ENCODE measurements around the gene MRGPRX4. TPM values are rescaled to one million over a fixed set of nuclear protein-coding genes. Genes with fewer than 3 reads are reported as not detected.

Gene MRGPRX4
- total RNA-seq, 1 experiment from 2014 or later: not detected

DNA sequence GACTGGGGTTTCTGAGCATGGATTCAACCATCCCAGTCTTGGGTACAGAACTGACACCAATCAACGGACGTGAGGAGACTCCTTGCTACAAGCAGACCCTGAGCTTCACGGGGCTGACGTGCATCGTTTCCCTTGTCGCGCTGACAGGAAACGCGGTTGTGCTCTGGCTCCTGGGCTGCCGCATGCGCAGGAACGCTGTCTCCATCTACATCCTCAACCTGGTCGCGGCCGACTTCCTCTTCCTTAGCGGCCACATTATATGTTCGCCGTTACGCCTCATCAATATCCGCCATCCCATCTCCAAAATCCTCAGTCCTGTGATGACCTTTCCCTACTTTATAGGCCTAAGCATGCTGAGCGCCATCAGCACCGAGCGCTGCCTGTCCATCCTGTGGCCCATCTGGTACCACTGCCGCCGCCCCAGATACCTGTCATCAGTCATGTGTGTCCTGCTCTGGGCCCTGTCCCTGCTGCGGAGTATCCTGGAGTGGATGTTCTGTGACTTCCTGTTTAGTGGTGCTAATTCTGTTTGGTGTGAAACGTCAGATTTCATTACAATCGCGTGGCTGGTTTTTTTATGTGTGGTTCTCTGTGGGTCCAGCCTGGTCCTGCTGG is 35.3 kb upstream of the MRGPRX4 start:
- POLR2A ChIA-PET (ENCODE audit: unreplicated experiment): no interaction called here
- H3K79me2 ChIP-seq (ENCODE audit: low read depth): no peaks in the 10 kb centered on the region
- H3K4me1 ChIP-seq (replicated peaks; ENCODE audit: insufficient read depth): no peaks in the 10 kb centered on the region
- no peak overlapping the region for H3K27ac ChIP-seq
- DNase-seq: no peak
- H3F3A ChIP-seq (ENCODE audit: insufficient read depth, low read depth): no peaks in the 10 kb centered on the region
- H3K9me3 ChIP-seq (ENCODE audit: insufficient read depth, low read depth): no peaks in the 10 kb centered on the region
- H3K36me3 ChIP-seq (ENCODE audit: low read depth): no peaks in the 10 kb centered on the region
- BruUV-seq (replicated peaks): no TSS peak
- no peak overlapping the region for H3K4me2 ChIP-seq
- H3K9me2 ChIP-seq (ENCODE audit: insufficient read depth): no peaks in the 10 kb centered on the region
- TF ChIP-seq, protein P1, sequence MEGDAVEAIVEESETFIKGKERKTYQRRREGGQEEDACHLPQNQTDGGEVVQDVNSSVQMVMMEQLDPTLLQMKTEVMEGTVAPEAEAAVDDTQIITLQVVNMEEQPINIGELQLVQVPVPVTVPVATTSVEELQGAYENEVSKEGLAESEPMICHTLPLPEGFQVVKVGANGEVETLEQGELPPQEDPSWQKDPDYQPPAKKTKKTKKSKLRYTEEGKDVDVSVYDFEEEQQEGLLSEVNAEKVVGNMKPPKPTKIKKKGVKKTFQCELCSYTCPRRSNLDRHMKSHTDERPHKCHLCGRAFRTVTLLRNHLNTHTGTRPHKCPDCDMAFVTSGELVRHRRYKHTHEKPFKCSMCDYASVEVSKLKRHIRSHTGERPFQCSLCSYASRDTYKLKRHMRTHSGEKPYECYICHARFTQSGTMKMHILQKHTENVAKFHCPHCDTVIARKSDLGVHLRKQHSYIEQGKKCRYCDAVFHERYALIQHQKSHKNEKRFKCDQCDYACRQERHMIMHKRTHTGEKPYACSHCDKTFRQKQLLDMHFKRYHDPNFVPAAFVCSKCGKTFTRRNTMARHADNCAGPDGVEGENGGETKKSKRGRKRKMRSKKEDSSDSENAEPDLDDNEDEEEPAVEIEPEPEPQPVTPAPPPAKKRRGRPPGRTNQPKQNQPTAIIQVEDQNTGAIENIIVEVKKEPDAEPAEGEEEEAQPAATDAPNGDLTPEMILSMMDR (conservative IDR thresholded peaks at IDR 0.05): no peak
- TF ChIP-seq EZH2 (IDR thresholded peaks at IDR 0.05; ENCODE audit: low read depth): no peak
- H4K20me1 ChIP-seq (ENCODE audit: insufficient read depth): no peaks in the 10 kb centered on the region
- H3K4me3 ChIP-seq: no peak overlapping the region
- peaks cover 25% of the 10 kb centered on the region; the same call in 1 of the 2 replicates for H3K27me3 ChIP-seq (ENCODE audit: insufficient read depth, low read depth)
- H2AFZ ChIP-seq: no peak overlapping the region
- intact Hi-C loops (cut with micrococcal nuclease; ENCODE audit: unreplicated experiment): no loop called here
- CTCF ChIA-PET: no interaction called here

DNA sequence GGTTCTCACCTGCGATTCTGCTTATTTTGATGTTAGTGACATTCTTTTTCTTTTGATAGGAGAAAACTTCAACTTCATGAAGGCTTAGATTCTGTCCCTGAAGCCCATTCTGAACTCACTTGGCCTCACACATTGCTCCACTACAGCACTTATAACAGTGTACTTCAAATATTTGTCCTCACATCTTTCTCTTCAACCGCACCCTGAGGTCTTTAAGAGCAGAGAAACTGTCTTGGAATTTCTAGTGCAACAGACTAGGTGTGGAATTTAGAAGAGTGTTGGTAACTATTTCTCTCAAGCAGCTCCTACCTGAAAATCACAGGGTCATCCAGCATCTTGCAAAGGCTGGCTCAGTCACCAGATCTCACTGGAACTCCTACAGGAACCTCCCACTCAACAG is 32.5 kb upstream of the MRGPRX4 start:
- no TSS peak for BruUV-seq (replicated peaks)
- Histone ChIP-seq H3K4me2 (no peak overlapping the region), H3K36me3 (ENCODE audit: low read depth) (no peaks in the 10 kb centered on the region), H3K9me3 (ENCODE audit: insufficient read depth, low read depth) (peaks cover 7% of the 10 kb centered on the region; the same call in 1 of the 2 replicates), H3K4me3 (no peak overlapping the region), H3K4me1 (replicated peaks; ENCODE audit: insufficient read depth) (peaks cover 10% of the 10 kb centered on the region; the same call in 1 of the 2 replicates), H3K9me2 (ENCODE audit: insufficient read depth) (no peaks in the 10 kb centered on the region), H4K20me1 (ENCODE audit: insufficient read depth) (no peaks in the 10 kb centered on the region), H3K27me3 (ENCODE audit: insufficient read depth, low read depth) (peaks cover 12% of the 10 kb centered on the region; the same call in 1 of the 2 replicates), H3K27ac (no peak overlapping the region), H3K79me2 (ENCODE audit: low read depth) (no peaks in the 10 kb centered on the region), H2AFZ (no peak overlapping the region), H3F3A (ENCODE audit: insufficient read depth, low read depth) (peaks cover 10% of the 10 kb centered on the region; the same call in 1 of the 2 replicates)
- DNase-seq: no peak
- intact Hi-C loops (cut with micrococcal nuclease; ENCODE audit: unreplicated experiment): no loop called here
- CTCF ChIA-PET: no interaction called here
- POLR2A ChIA-PET (ENCODE audit: unreplicated experiment): no interaction called here
- TF ChIP-seq EZH2 (IDR thresholded peaks at IDR 0.05; ENCODE audit: low read depth): no peak
- TF ChIP-seq, protein P1 (conservative IDR thresholded peaks at IDR 0.05): no peak

- no peaks in the 10 kb centered on the region for H3K79me2 ChIP-seq (ENCODE audit: low read depth)
- peak overlapping the region; percentile 32 for H3K4me2 ChIP-seq
- intact Hi-C loops (cut with micrococcal nuclease; ENCODE audit: unreplicated experiment): no loop called here
- CTCF ChIA-PET: no interaction called here
- H3K36me3 ChIP-seq (ENCODE audit: low read depth): no peaks in the 10 kb centered on the region
- H4K20me1 ChIP-seq (ENCODE audit: insufficient read depth): no peaks in the 10 kb centered on the region
- DNase-seq: peak in 1 of 2 experiments; percentile 83
- TF ChIP-seq, protein P1 (conservative IDR thresholded peaks at IDR 0.05): no peak
- no peak for TF ChIP-seq EZH2 (IDR thresholded peaks at IDR 0.05; ENCODE audit: low read depth)
- no peaks in the 10 kb centered on the region for H3K9me2 ChIP-seq (ENCODE audit: insufficient read depth)
- no TSS peak for BruUV-seq (replicated peaks)
- peaks cover 10% of the 10 kb centered on the region; the same call in 1 of the 2 replicates for H3K4me1 ChIP-seq (replicated peaks; ENCODE audit: insufficient read depth)
- no peak overlapping the region for H3K4me3 ChIP-seq
- POLR2A ChIA-PET (ENCODE audit: unreplicated experiment): no interaction called here
- H3F3A ChIP-seq (ENCODE audit: insufficient read depth, low read depth): peaks cover 10% of the 10 kb centered on the region; the same call in 1 of the 2 replicates
- H2AFZ ChIP-seq: 0 out of 2 replicates have a peak overlapping the region, but pooled peaks have one; percentile 7
- H3K27me3 ChIP-seq (ENCODE audit: insufficient read depth, low read depth): peaks cover 19% of the 10 kb centered on the region
- H3K9me3 ChIP-seq (ENCODE audit: insufficient read depth, low read depth): peaks cover 17% of the 10 kb centered on the region
- H3K27ac ChIP-seq: peak overlapping the region; percentile 44
Measured at GRCh38 chr11:18144243-18144642, 28.4 kb upstream of the MRGPRX4 start.
